G401 (cell line): Measurements from ENCODE around the gene ERI2. TPM values are rescaled to one million over a fixed set of nuclear protein-coding genes. Genes with fewer than 3 reads are reported as not detected.
"Not testable (repeated sequence)": the region's sequence is repeated elsewhere in the genome, so short reads cannot be mapped to it uniquely, and the experiment has no call there.

Experiments used
- DNase-seq: peaks from one replicate; pipeline ENCODE4 v3.0.0-alpha.2; 2015; ENCODE audit warnings: low spot score
- in situ Hi-C: cut with HindIII; loops from 2 replicates; pipeline ENCODE4 v1.10.0; 2016; ENCODE audit warnings: low sequenced_read_pairs, mixed read lengths
- total RNA-seq: library from RNA; depleted of rRNA; stranded (reverse); fragments of >200 nt; shearing (Covaris generic); gene quantifications from 2 replicates; pipeline ENCODE4 v1.2.3, GENCODE V29; 2014

ERI2 gene
- total RNA-seq, 1 experiment from 2014 or later: 12.6 TPM

DNA sequence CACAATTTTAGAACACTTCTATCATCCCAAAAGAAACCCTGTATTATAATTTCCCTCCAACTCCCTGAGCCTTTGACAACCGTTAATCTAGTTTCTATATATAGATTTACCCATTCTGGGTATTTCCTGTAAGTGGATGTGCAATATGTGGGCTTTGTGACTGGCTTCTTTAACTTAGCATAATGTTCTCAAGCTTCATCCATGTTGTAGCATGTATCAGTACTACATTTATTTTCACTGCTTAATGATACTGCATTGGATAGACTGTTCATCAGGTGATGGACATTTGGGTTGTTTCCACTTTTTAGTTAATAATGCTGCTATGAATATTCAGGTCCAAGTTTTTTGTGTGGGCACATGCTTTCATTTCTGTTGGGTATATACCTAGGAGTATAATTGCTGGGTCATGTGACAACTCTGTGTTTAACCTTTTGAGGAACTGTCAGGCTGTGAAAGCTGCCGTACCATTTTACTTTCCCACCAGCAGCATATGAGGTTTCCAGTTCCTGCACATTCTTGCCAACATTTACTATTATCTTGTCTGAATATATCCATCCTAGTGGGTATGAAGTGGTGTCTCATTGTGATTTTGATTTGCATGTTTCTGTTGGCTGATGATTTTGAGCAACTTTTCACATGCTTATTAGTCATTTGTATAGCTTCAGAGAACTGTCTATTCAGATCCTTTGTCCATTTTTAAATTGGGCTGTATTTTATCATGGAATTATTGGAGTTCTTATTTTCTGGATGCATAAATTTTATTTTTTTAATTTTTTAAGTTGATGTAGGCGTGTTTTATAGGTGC is 16.5 kb upstream of the ERI2 start:
- DNase-seq: no peak
- in situ Hi-C loops: no loop called here

DNA sequence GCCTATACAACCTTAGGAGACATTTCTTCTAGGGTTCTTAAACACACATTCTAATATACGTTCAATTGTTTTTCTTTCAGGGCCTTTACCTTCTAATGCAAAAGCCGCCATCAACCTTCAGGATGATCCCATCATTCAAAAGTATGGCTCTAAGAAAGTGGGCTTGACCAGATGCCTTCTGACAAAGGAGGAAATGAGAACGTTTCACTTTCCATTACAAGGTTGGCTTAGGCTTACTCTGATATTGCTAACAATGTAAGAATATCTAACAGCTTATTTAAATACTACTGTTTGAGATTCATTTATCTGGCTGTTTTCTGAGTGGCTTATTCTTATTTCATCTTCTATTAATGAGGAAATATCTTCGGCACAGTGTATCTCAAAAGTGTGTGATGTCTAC is 15.4 kb upstream of the ERI2 start:
- no peak for DNase-seq
- in situ Hi-C loops: no loop called here

DNA sequence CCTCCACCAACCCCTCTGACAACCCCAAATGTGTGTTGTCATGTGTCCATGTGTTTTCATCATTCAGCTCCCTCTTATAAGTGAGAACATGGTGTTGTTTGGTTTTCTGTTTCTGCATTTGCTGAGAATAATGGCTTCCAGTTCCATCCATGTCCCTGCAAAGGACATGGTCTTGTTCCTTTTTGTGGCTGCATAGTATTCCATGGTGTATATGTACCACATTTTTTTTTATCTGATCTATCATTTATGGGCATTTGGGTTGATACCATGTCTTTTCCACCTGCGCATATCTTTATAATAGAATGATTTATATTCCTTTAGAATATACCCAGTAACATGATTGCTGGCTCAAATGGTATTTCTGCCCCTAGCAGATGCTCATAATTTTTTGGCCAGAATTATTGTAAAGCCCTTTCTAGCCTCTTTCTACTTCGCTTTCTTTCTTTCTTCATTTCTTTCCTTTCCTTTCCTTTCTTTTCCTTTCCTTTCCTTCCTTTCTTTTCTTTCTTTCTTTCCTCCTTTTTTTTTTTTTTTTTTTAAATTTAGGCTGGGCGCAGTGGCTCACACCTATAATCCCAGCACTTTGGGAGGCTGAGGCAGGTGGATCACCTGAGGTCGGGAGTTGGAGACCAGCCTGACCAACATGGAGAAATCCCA is 12.8 kb upstream of the ERI2 start:
- in situ Hi-C loops: no loop called here
- no peak for DNase-seq

DNA sequence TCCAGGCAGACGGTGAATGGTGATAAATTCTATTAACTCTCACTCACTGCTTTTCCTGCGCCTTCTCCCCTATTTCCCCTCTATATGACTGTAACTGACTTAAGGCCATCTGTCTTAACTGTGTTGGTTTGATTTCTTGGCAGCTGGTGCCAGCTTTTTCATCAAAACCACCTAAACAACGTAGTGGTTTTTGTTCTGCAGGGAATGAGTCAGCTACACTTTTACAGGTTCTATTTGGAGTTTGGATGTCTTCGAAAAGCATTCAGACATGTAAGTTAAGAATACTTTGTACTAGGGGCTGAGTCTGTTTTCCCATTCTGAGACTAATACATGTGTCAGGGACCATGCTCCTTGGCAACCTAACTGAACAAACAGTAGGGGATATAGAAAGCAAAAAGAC is 8.5 kb upstream of the ERI2 start:
- in situ Hi-C loops: no loop called here
- peak; percentile 8 for DNase-seq

DNA sequence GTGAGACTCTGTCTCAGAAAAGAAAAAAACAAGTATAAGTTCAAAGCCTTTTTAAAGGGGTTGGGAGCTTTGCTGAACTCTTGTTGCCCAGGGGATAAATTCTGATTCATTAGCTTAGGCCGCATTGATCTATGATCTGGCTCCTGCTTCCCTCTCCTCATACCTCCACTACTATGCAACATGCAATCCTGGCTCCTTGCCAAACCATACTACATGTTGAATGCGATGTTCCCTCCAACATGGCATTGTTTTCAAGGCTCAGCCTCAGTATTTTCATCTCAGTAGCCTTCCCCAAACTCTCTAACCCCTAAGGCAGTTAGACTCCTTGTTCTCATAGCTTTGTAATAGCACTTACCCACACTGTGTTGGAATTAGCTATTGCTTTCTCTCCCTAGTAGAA is 6.2 kb upstream of the ERI2 start:
- in situ Hi-C loops: no loop called here
- no peak for DNase-seq

DNA sequence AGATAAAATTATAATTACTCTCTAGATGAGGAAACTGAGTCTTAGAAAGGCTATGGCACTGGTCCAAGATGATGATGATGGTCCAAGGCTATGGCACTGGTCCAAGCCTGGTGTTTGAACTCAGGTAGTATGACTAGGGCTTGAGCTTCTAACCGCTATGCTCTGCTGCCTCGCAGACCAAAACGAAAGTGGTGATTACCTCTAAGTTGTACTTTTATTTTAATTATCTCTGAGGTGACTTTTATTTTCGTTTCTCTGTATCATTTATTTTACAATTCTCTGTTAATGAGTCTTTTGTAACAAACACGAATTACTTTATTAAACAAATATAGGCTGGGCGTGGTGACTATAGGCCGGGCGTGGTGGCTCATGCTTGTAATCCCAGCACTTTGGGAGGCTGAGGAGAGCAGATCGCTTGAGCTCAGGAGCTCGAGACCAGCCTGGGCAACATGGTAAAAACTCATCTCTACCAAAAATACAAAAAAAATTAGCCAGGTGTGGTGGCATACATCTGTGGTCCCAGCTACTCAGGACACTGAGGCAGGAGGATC is 5.7 kb upstream of the ERI2 start:
- no peak for DNase-seq
- in situ Hi-C loops: no loop called here

DNA sequence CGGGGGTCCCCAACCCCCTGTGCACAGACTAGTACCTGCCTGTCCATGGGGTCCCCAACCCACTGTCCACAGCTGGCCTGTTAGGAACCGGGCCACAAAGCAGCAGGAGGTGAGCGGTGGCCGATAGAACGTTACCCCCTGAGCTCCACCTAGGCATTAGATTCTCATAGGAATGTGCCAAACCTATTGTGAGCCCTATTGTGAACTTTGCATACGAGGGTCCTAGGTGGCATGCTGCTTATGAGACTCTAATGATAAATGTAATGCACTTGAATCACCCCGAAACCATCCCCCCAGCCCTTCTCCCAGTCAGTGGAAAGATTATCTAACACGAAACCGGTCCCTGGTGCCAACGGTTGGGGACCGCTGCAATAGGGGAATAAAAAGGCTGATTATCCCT is 1.6 kb upstream of the ERI2 start:
- in situ Hi-C loops: no loop called here
- DNase-seq: no peak

DNA sequence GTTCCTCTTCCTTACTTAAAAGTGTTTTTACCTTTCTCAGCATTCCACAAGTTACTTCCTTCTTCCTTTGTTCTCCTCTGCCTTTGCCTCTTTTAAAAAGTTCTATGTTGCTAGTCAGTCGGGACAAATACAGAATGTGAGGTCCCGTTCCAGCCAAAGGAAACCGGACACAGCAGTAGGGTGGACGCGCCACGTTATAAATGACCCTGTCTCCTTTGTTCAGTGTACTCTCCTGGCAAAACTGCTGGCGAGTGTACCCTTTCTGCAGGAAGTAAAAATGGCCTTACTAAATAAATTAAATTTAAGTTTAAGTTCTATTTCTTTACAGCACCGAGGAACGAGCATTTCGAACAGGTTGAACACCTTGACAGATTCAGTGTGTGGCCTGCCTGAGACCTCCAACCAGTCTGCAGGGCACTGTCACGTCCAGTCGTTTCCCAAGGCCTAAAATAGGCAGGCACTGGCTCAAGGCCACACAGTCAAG is 546 bp downstream of the ERI2 start:
- in situ Hi-C loops, DNase-seq: not testable (repeated sequence)

DNA sequence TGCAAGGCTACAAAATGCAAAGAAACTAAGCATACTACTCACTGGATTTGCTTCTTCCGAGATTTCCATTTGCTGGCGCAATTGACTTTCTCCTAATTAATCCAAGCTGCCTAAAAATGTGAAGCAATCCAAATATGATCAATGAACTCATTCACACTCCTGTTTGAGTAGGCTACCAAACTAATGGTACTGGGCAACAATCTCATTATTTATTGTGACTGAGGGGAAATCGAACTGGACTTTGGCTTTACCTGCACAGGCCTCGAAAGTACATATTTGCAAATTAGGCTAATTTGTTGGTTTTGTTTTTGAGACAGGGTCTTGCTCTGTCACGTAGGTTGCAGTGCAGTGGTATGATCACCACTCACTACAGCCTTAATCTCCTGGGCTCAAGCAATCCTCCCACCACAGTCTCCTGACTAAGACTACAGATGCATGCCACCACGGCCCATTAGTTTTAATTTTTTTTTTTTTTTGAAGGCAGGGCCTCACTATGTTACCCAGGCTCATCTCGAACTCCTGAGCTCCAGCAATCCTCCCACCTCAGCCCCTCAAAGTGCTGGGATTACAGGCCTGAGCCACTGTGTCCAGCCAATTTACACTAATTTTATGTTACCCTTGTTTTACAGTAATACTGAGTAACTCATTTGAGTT is 2.6 kb downstream of the ERI2 start:
- no peak for DNase-seq
- in situ Hi-C loops: no loop called here

DNA sequence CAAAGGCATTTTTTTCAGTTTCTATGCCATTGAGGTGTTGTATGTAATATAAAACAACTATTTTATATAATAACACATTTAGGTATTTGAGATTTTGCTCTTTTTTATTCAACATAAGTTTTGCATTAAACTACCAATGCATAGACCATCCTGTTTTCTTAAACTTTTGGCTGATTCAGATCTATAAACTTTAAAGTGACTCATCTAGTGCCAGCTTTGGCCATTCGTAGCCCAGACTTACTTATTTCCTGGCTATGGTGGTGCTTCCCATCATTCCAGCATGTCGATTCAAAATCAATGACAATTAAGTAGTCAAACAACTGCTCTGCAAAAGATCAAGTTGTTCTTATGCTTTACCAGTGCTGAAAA is 3.1 kb downstream of the ERI2 start:
- DNase-seq: no peak
- in situ Hi-C loops: no loop called here

DNA sequence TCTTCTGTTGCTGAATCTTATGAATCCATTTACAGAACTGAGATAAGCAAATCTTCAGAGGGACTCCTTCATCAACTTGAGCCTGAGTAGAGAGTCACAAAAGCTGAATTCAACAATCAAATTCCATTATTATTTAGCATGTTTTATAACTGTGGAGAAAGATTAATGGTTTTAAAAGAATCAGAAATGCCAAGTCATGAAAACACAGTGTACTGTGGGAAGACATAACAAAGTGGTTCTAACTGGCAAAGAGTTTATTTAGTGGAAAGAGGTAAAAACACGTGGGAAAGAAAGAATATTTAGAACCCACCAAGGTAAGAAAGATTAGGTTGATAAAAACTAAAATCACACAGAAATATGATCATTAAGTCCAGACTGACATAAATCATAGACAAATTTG is 5.0 kb downstream of the ERI2 start:
- DNase-seq: no peak
- in situ Hi-C loops: no loop called here

DNA sequence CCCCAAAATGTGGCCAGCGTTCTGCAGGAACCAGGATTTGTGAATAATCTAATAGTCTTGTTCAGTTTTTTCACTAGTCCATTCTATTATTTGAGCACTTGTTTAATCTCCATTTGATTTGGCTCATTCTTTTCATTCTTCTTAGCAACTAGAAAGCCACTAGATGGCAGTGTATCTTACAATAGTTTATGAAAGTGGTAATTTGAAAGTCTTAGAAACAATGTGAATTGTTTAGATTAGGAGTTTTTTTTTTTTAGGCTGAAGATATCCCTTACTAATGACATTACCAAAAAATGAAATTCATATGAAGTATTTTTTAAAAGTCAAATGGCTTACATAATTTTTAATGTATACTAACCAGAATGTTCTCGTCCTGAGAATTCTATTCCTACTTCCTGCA is 6.7 kb downstream of the ERI2 start:
- DNase-seq: peak; percentile 21
- in situ Hi-C loops: no loop called here

DNA sequence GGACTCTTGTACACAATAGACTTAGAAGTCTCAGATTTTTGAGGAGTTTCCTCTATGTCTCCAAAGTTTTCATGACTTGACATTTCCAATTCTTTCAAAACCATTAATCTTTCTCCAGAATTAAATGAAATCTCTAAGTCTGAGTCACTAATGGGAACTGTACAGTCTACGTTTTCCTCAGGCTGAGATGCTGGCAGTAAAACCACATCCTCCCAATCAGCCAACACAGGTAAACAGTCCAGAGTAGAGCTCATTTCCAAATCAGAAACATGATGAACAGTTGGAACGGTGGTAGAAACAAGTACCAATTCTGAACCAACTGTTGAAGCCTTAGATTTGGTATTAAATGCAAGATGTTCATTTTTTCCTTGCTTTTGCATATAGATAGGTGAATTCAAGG is 7.9 kb downstream of the ERI2 start:
- in situ Hi-C loops: no loop called here
- no peak for DNase-seq

DNA sequence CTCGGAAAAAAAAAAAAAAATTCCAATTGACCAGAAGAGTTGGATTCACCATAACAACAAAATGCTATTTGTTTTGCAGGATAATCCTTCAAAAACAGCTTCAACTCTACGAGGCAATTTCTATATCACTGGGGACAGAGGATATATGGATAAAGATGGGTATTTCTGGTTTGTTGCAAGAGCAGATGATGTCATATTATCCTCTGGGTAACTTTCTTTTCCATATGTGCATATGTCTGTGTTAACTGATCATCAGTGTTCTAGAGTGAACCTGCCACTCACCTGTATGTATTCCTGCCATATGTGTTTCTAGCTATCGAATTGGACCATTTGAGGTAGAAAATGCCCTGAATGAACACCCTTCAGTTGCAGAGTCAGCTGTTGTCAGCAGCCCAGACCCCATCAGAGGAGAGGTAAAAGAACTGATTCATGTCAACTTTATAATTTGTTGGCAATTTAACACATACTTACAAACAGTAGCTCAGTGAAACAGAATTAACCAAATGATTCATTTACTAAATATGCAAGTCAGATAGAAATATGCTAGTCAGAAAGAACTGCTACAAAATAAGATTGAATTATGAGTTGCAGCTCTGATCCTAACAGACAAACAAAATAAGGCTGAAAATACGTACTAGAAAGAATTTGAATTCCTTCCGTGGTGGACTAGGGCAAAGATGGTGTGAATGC is 14.2 kb downstream of the ERI2 start:
- in situ Hi-C loops: no loop called here
- no peak for DNase-seq

DNA sequence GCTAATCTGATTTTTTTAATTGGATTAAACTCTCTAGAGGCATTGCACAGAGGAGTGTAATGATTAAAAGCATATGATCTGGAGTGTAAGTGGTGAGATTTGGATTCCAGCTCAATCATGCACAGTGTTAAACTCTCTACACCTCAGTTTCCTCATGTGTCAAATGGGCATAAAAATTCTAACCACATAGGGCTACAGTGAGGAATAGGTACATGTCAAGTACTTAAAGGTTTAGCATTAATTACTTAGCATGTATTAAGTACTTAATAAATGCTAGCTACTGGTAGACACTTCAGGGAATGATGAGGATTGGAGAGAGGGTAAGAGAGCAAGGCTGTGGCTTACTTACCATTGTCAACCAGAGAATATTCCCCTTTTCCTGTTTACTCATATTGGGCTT is 17.1 kb downstream of the ERI2 start:
- in situ Hi-C loops: no loop called here
- no peak for DNase-seq

DNA sequence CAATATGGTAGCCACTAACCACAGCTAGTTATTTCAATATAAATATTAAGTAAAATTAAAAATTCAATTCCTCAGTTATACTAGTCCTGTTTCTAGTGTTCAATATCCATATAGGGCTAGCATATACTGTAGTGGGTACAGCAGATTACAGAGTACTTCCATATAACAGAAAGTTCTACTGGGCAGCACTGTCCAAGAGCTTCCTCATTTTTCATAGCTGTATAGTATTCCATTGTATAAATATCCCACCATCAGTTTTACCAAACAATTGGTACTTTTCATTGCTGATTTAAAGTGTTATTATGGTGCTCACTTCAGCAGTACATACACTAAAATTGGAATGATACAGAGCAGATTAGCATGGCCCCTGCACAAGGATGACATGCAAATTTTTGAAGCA is 22.1 kb downstream of the ERI2 start:
- in situ Hi-C loops: no loop called here

DNA sequence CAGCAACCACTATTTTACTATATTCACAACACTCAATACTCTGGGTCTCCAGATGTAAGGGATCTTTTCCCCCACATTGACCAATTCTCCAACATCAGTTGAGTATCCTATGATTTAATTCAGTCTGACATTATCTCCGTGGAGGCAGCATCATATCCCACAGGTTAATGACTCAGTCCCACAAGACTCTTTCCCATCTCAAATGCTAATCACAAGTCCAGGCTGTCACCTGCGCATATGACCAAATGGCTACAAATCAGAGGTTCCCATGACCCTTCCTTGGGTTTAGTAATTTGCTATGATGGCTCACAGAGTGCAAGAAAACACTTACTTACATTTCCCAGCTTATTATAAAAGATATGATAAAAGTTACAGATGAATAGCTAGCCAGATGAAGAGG is 23.8 kb downstream of the ERI2 start:
- in situ Hi-C loops: no loop called here
- no peak for DNase-seq

More for the DNA sequence above, 22.1 kb downstream of the ERI2 start:
- no peak for DNase-seq

DNA sequence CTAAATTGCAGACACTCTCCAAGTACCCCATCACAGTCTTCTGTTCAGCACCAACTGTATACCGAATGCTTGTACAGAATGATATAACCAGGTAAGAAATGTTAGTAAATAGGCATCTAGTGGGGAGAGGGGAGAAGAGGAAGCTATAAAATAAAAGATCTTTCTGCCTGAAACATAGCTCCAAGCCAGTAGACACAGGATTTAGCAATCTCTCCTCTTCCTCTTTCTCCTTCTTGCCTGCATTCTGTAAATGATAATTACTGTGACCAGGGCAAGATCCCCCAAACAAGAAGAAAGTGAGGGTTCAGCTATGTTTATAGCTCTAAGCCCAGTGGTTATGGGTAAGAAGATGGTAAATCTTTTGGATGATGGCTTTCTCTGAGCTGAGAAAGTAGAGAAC is 24.6 kb downstream of the ERI2 start:
- in situ Hi-C loops: no loop called here
- no peak for DNase-seq

DNA sequence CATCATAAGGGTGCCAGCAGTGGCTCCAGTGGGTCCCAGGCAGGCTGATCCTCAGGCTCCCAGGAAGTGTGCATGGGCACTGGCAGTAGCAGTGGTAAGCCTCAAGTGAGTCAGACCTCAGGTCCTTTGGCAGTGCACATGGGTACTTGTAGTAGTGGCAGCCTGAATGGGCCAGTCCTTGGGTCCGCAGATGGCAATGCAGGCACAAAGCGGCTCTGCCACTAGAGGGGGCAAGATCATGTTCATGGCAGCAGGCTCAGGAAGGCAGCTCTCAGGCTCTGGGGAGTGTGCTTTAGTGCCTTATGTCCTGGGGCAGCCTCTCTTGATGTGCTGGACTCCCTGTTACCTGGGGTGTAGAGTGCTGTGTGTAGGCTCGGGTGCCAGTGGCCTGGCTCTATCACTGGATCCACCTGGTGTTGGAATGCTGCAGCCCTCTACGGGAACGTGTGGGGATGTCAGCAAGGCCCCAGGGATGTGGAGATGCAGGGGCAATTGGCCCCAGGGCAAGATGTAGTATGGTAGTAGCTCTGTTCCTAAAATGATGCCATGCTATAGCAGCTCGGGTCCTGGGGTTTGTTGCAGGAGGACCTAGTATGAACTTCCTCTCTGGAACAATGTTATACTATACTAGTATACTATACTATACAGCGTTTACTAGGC is 31.4 kb downstream of the ERI2 start:
- peak; percentile 25 for DNase-seq
- in situ Hi-C loops: no loop called here
